ENCODE results near the gene C22orf23. TPM values are rescaled to one million over a fixed set of nuclear protein-coding genes. Genes with fewer than 3 reads are reported as not detected.

Gene C22orf23
- total RNA-seq, 1 donor from 2014 or later: not detected

- DNase-seq (ENCODE audit: low spot score): no peak
These were observed 27.6 kb downstream of the C22orf23 start for GRCh38 chr22:37925767-37926166.

DNA sequence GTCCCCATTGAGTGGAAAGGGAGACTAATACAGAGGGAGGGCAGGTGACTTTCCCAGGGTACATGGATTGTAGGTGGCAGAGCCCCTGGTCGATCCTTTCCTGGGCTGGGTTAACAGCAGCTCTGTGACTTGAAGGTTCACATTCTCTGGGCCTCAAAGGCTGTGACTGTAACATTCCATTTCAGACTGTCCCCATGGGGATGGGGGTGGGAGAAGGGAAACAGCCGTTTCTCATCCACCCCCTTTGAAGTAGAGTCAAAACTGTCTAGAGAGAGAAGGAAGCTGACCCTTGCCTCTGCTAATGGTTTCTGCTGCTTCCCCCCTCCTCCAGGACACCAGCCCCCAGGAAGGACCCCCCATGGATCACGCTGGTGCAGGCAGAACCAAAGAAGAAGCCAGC, 28.1 kb downstream of the C22orf23 start:
- DNase-seq (ENCODE audit: low spot score): no peak

- no peak for DNase-seq (ENCODE audit: low spot score)
These were observed 28.9 kb downstream of the C22orf23 start for GRCh38 chr22:37924386-37925065.

GRCh38 chr22:37923927-37924326, 29.5 kb downstream of the C22orf23 start:
- DNase-seq (ENCODE audit: low spot score): no peak

GRCh38 chr22:37922191-37922590, 31.2 kb downstream of the C22orf23 start:
- no peak for DNase-seq (ENCODE audit: low spot score)

GRCh38 chr22:37920126-37920525, 33.3 kb downstream of the C22orf23 start:
- no peak for DNase-seq (ENCODE audit: low spot score)

DNA sequence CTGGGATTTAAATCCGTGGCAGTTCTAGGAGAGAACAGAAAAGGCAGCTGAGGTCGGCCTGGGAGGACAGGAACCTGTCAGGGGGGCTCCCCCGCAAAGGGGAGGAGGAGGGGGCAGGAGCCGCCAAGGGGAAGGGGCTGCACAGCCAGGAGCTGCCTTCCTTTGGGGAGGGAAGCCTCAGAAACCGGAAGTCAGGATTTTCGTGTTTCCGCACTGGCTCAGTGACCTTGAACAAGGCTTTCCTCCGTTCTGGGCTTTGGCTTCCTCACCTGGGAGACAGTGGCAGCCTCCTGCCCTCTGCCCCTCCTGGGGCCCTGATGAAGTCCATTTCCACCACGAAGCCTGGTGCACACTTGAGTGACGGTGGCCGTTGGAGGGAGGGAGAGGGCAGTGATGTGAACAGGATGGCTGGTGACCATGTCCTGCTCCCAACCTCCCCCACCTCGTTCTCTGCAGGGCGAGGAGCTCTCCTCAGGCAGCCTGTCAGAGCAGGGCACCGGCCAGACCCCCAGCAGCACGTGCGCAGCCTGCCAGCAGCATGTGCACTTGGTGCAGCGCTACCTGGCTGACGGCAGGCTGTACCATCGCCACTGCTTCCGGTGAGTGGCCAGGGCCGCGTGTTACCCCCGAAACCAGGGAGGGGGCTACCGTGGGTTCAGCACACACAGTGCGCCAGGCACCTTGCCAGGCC, 34.7 kb downstream of the C22orf23 start:
- DNase-seq (ENCODE audit: low spot score): no peak

DNA sequence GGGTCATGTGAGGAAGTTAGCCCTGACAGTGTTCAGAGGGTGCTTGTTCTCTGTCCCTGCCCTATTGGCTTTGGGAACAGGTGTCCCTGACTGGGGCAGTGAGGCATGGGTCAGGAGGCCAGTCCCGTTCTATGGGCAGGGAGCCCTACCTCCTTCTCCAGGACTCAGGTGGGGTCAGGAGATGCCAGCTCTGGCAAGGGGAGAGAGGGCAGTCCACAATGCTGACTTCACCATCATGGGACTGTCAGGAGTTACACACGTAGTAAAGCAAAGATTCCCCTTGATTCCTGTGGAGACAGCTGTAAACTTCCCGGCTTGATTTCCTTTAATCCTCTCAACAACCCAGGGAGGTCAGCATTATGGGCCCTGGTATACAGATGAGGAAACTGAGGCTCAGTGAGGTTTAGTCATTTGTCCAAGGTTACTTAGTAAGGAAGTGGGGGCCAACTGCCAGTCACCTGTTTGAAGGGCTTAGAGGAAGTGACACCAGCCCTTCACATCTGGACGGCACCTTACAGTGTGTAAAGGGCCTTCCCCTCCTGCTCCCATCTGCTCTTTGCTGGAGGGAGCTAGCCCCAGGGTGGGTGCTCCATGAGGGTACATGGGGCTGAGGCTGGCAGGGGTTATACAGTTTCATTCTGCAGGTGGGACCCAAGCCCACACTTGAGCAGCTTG, 35.4 kb downstream of the C22orf23 start:
- no peak for DNase-seq (ENCODE audit: low spot score)

DNA sequence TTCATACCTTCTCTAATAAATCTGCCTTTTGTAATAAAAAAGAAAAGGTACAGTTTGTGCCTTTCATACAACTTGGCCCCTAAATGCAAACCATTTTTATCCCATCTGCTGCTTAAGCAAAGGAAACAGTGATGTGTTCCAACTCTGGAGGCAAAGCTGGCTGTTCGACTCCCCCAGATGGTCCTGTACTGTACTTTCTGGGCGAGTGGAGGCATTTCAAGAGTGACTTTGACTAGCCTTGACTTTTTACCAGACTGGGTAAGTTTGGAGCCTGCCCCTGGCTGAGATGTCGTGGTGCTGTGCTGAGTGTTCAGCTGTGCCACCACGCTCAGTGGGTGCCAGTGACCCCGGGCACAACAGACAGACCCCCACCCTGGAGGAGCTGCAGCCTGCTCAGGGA, 37.1 kb downstream of the C22orf23 start:
- no peak for DNase-seq (ENCODE audit: low spot score)

DNA sequence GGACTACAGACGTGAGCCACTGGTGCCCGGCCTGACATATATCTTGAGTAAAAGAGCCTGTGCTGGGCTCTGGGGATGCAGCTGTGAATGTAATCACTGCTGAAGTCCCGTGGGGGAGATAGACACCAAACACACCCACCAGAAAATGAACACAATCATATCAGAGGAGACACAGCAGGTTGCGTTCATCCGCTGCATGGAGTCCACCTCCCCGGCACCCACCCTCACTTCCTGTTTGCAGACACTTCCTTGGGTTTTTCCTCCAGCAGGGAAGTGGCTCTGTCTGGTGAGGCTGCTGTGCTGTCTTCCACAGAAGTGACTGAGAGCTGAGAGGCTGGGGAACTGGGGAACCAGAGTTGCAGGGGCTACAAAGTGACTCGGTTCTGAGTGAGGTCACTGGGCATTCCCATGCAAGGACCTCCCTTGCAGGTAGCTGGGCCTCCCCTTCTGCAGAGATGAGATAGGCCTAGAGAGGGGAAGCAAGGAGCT, 40.1 kb downstream of the C22orf23 start:
- DNase-seq (ENCODE audit: low spot score): no peak

DNA sequence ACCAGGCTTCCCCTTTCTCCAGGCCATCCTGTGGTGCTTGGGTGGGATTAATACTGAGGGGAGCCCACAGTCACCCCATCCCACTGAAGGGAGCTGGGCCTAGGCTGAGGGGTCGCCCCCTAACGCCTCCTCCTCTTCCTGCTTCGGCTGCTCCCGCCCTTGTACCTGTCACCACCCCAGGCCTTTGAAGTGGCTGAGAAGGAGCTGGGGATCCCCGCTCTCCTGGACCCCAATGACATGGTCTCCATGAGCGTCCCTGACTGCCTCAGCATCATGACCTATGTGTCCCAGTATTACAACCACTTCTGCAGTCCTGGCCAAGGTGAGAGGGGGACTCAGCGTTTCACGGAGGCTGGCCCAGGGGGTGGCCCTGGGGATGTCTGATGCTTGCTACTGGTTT, 41.2 kb downstream of the C22orf23 start:
- no peak for DNase-seq (ENCODE audit: low spot score)

GRCh38 chr22:37911697-37912096, 41.7 kb downstream of the C22orf23 start:
- no peak for DNase-seq (ENCODE audit: low spot score)

DNA sequence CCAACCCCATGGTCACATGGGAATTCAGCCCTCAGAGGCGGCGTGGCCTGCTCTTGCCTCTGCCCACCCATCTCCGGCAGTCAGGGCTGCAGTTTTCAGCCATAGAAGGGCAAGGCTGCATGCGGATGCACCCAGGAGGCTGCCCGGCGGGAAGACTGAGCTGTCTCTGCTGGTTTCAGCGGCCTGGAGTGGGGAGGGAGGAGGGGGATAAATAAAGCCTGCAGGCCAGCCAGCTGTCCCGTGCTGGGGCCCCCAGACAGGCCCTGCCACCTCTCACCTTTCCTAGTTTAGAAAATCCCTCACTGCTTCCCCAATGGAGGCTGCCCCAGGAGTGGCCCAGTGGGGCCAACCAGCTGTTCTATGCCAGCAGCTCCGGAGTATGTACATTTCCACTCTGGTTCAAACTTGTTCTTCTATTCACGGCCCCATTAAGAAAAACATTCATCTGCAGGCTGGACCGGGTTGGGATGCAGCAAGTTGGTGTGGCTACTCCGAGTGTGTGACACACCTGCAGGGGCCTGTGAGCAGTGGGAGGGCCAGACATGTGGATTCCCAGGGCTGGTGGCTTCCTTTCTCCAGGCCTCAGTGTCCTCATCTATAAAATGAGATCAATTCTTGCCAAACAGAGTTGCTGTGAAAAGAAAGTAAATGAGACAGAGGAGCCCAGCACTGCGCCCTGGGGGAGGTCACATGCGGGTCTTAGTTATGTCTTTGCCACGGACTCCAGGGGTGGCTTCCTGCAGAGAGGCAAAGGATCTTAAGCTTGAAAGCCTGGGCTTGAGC, 42.3 kb downstream of the C22orf23 start:
- DNase-seq (ENCODE audit: low spot score): peak; percentile 66

DNA sequence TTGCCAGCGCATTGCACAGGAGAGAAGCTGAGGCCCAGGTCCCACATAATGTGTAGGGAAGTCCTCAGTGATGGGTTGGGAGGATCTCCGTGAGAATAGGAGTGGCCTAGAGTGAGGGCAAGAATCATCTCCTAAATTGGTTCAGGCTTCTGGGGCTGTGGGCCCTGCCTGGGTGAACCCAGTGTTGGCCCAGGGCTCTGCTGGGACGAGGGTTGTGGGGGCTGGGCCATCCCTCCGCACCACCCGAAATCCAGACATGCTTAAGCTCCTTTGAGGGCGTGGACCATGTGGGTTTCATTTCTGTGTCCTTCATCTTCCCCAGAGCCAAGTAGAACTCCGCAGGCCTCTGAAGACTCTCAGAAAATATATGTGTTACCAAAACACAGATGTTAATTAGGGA, 43.6 kb downstream of the C22orf23 start:
- DNase-seq (ENCODE audit: low spot score): peak; percentile 70

DNA sequence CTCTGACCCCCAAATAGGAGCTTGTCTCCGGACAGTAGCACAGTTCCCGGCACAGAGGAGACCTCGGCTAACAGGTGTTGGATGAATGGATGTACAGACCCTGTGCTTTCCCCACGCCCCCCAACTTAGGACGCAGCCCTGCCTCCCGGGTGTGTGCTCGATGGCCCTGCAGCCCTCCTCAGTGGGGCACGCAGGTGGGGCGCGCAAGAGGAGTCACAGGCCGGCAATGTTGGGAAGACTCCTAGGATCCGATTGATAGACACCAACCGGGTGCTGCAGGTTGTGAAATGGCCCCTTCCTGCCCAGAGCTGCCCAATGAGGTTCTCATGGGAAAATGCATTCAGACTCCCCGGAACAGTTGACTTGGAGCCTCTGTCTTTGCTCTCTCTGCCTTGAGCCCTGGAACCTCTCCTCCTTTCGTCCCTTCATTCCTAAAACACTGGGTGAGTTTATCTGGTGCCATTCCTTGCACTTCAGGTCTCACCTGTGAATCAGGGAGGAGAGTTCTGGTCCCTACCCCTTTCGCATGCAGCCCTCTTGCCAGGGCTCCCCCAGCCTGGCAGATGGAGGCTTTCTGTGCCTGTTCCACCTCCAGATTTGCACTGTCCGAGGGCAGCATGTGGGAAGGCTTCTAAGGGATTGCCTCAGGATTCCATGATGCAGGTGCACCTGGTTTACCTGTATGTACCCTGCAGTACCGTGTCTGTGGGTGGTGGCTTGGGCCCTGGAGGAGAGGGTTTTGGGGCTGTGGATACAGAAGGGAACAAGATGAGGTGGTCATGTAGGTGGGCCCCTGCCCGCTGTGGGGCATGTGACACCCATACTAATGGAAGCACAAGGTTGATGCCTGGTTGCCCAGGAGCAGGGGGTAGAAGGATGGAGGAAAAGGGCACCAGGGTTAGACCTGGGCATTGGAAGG, 46.1 kb downstream of the C22orf23 start:
- DNase-seq (ENCODE audit: low spot score): no peak

DNA sequence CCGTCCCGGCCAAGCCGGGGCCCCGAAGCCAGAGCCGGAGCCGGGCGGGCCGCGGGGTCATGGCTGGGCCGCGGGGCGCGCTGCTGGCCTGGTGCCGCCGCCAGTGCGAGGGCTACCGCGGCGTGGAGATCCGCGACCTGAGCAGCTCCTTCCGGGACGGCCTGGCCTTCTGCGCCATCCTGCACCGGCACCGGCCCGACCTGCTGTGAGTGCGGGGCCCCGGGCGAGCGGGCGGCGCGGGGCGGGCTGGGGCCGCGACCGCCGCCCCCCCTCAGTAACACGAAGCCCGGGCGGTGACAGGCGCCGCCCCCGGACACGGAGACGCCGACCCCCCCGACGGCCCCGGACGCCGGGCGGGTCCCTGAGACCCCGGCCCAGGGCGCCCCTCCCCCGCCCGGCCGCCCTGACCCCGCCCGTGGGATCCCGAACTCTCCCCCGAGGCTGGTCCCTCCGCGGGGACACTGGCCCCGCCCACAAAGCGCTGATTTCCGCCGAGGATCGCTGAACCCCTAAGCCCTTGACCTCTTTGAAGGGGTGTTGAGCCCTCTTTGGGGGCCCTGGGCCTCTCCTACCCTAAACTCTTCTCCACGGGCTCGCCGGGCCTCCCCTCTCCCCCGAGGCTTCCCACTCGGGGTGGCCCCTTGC, 46.9 kb downstream of the C22orf23 start:
- no peak for DNase-seq (ENCODE audit: low spot score)

DNA sequence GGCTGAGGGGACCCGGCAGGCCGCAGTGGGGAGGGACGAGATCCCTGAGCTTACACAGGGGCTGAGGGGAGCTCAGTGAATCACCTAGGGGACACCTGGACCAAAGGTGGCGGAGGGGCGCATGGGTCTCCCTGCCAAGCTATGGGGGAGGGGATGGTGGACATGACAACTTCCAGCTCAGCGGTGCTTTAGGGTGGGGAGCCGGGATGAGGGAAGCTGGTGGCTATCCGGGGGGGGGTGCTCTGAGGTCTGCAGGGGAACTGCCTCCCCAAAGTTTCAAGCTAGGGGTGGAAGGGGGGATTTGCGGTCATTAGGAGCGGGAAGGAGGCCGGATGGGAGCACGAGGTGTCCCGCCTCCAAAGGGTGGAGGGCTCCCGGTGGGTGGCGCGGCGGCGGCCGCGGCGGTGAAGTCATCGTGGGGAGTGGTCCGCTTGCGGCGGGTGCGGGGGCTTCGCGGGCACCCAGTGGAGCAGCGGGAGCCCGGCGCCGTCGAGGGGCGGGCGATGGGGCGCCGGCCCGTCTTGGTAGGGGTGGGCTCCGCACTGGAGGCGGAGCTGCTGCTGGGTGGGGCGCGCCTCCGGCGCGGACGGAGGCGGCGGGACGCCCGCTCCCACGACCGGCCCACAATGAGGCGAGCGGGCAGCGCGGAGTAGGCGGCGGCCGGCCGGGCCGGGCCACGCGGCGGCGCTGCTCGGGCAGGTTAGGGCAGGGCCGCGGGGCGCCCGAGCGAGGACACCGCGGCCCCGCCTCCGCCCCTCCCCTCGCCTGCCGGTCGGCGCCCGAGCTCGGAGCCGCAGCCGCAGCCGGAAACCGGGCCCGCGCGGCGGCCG, 47.7 kb downstream of the C22orf23 start, which contains the start of gene MICALL1:
Gene MICALL1 (plus strand): TSS at position 764 of the 830 bp plus-strand sequence. CDS start 126 bp downstream, outside the sequence.
- DNase-seq (ENCODE audit: low spot score): peak; percentile 77

DNA sequence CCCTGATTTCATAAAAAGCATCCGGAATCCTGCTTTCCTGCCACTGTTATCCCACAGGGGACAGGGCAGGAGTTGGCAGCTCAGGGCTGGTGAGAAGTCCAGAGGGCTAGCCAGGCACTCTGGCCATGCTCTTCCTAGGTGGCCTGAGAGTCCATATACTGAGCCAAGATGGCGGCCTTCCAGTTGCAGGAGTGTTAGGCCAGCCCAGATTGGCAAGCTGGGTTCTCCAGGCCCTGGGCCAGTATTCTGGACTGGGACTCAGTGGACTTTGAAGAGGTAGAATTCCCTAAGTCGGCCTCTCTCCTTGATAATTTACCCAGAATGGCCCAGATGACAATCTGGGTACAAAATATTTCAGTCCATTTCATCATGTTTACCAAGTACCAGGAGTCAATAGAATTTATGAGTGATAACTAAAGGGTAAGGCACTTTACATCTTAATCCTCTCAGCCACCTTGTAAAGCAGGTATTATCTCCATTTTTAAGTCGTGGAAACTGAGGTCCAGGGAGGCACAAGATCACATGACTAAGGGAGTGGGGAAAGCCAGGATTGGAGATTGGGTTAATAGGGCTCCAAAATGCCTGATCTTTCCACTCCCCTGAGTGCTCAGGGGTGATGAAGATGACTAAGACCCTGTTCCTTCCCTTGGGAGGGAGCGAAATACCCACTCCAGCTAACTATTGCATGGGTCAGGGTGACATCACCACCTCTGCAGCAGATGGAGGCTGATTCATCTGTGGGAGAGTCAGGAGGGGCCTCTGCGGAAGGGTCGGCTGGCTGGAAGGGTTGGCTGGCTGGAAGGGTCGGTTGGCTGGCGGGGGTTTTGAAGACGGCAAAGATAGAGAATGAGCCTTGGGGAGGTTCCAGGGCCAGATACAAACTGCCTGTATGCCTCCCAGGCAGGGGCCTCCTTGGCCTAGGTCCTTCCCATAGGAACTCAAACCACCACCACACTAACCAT, 48.5 kb downstream of the C22orf23 start:
- peak; percentile 91 for DNase-seq (ENCODE audit: low spot score)

Measured in umbilical cord (tissue), 2 donors.